AG04449 (cell line): Measurements from ENCODE around the gene CD37.
A peak's percentile ranks its signal among the peaks of the same experiment; 100 is the strongest.

Experiments
- CTCF ChIA-PET: fragments of 350-600 bp; formaldehyde crosslinking; extraction: SDS; loops from one replicate; lab custom pipeline; 2021; ENCODE audit warnings: antibody characterized with exemption; lab: Yijun Ruan, JAX
- POLR2A ChIA-PET: fragments of 400-600, 350-600 bp; formaldehyde crosslinking; extraction: SDS; loops from one replicate; lab custom pipeline; 2020; ENCODE audit warnings: antibody characterized with exemption, inconsistent platforms; lab: Yijun Ruan, JAX
- DNase-seq: peaks from one replicate; pipeline ENCODE4 v3.0.0-alpha.2; 2010; ENCODE audit warnings: low read depth, low spot score
- H3K4me3 ChIP-seq: 2 replicates; pipeline ENCODE4 v1.5.1; 2011; ENCODE audit warnings: low read depth, mild to moderate bottlenecking, control low read depth, low read length
- CTCF ChIP-seq: IDR thresholded peaks from one replicate; pipeline ENCODE4 v1.5.1; 2011; ENCODE audit warnings: mild to moderate bottlenecking, moderate library complexity, low read length, control low read depth, inconsistent platforms; ENCODE audit not compliant: insufficient read depth; ENCODE audit errors: missing control alignments

Gene CD37

GRCh38 chr19:49344505-49345423 is 9.6 kb downstream of the CD37 start:
- TF ChIP-seq CTCF = no peak
- CTCF ChIA-PET = interaction anchor here (0.8 to 1.2 kb wide), 3 partner anchors 17 to 119 kb away, joined by 3 read pairs; no protein-coding TSS in a partner anchor
- no peak for DNase-seq
- POLR2A ChIA-PET = no interaction called here
- no peak overlapping the region for H3K4me3 ChIP-seq

GRCh38 chr19:49347191-49347590 is 12.0 kb downstream of the CD37 start:
- ChIA-PET CTCF (interaction anchor here (1.7 to 1.8 kb wide), 2 partner anchors 16 to 20 kb away, joined by 8 to 9 read pairs; no protein-coding TSS in a partner anchor), POLR2A (no interaction called here)
- no peak overlapping the region for H3K4me3 ChIP-seq
- DNase-seq = no peak
- no peak for TF ChIP-seq CTCF

- no peak overlapping the region for H3K4me3 ChIP-seq
- TF ChIP-seq CTCF = peak; percentile 38
- ChIA-PET CTCF (interaction anchor here (0.7 to 1.9 kb wide), 8 partner anchors 8 to 122 kb away, joined by 3 to 9 read pairs (median 6); partner anchors contain the start of gene TEAD2), POLR2A (no interaction called here)
- peak; percentile 44 for DNase-seq
Observed at GRCh38 chr19:49347835-49348234, 12.6 kb downstream of the CD37 start.

- ChIA-PET CTCF (interaction anchor here (0.7 to 1.9 kb wide), 10 partner anchors 9 to 123 kb away, joined by 3 to 9 read pairs (median 4); partner anchors contain the start of gene TEAD2), POLR2A (no interaction called here)
- TF ChIP-seq CTCF = no peak
- no peak overlapping the region for H3K4me3 ChIP-seq
- no peak for DNase-seq
Observed at GRCh38 chr19:49348305-49349189, 13.3 kb downstream of the CD37 start.

GRCh38 chr19:49349567-49349966 is 14.4 kb downstream of the CD37 start:
- no peak overlapping the region for H3K4me3 ChIP-seq
- ChIA-PET POLR2A (no interaction called here), CTCF (interaction anchor here (1.8 to 1.9 kb wide), 2 partner anchors 9 to 11 kb away, joined by 4 to 6 read pairs; no protein-coding TSS in a partner anchor)
- no peak for TF ChIP-seq CTCF
- DNase-seq = no peak
